ENCODE measurements around the gene PRIMA1. TPM values are rescaled to one million over a fixed set of nuclear protein-coding genes. Genes with fewer than 3 reads are reported as not detected.

PRIMA1 gene
- total and polyA plus RNA-seq, 2 donors (not counting 1 experiment from before 2014, with no cell fraction given): not detected

DNA sequence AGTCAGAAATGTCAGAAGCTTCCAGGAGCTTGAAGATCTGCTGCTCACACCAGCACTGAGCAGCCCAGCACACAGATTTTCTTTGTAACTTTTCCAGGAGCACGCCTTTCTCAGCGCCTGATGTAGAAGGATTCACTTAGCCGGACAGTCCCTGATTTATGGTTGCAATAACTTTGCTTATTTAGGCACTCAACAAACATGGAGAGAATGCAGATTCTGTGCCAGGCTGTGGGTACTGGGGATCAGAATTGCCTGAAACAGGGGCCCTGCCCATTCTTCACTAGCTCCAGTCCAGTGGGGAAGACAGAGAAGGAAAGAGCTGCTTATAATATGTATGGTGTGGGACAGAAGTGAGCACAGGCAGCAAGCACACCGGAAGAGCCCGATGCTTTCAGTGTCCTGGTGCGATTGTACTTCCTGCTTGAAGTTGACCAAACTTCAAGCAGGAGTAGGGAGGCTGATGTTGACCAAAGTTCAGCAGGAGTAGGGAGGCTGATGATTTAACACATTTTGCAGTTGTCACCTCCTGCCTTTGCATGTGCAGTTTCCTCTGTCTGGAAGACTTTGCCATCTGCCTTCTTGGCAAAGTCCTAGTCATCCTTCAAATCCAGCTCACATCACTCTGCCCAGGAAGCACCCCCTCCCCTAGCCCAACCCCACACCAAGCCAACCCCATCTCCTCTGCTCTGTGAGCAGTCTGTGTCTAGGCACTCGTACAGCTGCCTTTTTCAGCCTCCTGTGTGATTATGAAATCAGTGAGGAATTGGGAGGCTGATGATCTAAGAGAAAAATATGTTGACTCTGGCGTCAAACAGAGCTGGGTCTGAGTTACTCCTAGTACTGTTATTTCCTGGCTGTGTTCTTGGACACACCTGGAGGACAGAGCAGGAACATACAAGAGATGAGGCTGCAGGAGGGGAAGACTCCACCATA lies 12.0 kb upstream of the PRIMA1 start:
- H3K27me3 Mint-ChIP-seq: peaks cover 15% of the 10 kb centered on the region
- no peak for TF ChIP-seq EZH2 (IDR thresholded peaks at IDR 0.05; ENCODE audit: borderline replicate concordance, insufficient read depth, low read depth, low read length, poor library complexity, severe bottlenecking)
- TF ChIP-seq, protein P1, sequence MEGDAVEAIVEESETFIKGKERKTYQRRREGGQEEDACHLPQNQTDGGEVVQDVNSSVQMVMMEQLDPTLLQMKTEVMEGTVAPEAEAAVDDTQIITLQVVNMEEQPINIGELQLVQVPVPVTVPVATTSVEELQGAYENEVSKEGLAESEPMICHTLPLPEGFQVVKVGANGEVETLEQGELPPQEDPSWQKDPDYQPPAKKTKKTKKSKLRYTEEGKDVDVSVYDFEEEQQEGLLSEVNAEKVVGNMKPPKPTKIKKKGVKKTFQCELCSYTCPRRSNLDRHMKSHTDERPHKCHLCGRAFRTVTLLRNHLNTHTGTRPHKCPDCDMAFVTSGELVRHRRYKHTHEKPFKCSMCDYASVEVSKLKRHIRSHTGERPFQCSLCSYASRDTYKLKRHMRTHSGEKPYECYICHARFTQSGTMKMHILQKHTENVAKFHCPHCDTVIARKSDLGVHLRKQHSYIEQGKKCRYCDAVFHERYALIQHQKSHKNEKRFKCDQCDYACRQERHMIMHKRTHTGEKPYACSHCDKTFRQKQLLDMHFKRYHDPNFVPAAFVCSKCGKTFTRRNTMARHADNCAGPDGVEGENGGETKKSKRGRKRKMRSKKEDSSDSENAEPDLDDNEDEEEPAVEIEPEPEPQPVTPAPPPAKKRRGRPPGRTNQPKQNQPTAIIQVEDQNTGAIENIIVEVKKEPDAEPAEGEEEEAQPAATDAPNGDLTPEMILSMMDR (IDR thresholded peaks at IDR 0.05): no peak
- H3K4me1 Mint-ChIP-seq: no peaks in the 10 kb centered on the region
- intact Hi-C loops (cut with micrococcal nuclease): no loop called here
- Histone ChIP-seq H3K27ac (ENCODE audit: low read length in 2 of 2) (no peak overlapping the region), H3K36me3 (replicated peaks in 1 of 2; ENCODE audit: control extremely low read depth in 1 of 2, control insufficient read depth in 1 of 2, extremely low read depth in 1 of 2, insufficient read depth in 2 of 2, low read length in 1 of 2) (no peaks in the 10 kb centered on the region), H3K4me2 (replicated peaks; ENCODE audit: low read depth, low read length, poor library complexity, severe bottlenecking) (no peak overlapping the region), H3K9ac (ENCODE audit: low read length) (no peak overlapping the region), H3K27me3 (replicated peaks in 1 of 4; ENCODE audit: control extremely low read depth in 1 of 4, control insufficient read depth in 3 of 4, insufficient read depth in 4 of 4, low read length in 3 of 4) (no peaks in the 10 kb centered on the region), H3K4me1 (ENCODE audit: control insufficient read depth in 2 of 2, insufficient read depth in 2 of 2, low read length in 2 of 2) (no peaks in the 10 kb centered on the region), H3K9me3 (ENCODE audit: control extremely low read depth in 1 of 3, control insufficient read depth in 2 of 3, insufficient read depth in 1 of 3, low read length in 2 of 3) (peaks cover 0 to 3% (median 0%) of the 10 kb centered on the region in 3 donors), H3K79me2 (ENCODE audit: control insufficient read depth, insufficient read depth, low read length) (no peaks in the 10 kb centered on the region), H3K4me3 (ENCODE audit: control extremely low read depth in 1 of 5, extremely low read depth in 1 of 5, insufficient read depth in 1 of 5, low read depth in 2 of 5, low read length in 4 of 5) (no peak overlapping the region), H2AFZ (ENCODE audit: insufficient read depth, low read depth, low read length, poor library complexity, severe bottlenecking) (no peak overlapping the region), H4K20me1 (ENCODE audit: control insufficient read depth, insufficient read depth, low read length, poor library complexity, severe bottlenecking) (no peaks in the 10 kb centered on the region)
- CTCF ChIA-PET: no interaction called here
- H3K27ac Mint-ChIP-seq: no peak overlapping the region
- POLR2A ChIA-PET: no interaction called here
- DNase-seq (no peak), ATAC-seq (ENCODE audit: low read depth) (no peak)
- H3K9me3 Mint-ChIP-seq (ENCODE audit: insufficient read depth): no peaks in the 10 kb centered on the region
- no peak overlapping the region for H3K4me3 Mint-ChIP-seq
- WGBS (ENCODE audit: insufficient coverage): 89% methylated on average over 4 of the region's 8 CpGs

DNA sequence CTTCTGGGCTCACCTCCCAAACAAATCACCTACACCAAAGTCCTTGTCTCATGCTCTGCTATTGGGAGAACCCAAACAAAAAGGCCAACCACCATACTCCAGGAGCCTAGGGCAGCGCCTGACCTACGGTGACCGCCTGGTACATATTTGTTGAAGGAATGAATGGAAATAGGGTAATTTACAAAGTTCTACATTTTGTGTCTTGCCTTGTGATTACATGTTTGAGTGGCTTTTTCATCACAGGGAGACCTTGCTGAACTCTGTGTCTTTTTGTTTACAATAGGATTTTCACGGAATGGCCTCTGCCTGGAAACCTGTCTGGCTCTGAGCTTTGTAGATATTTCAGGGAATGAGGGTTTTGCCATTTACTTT lies 11.3 kb upstream of the PRIMA1 start:
- intact Hi-C loops (cut with micrococcal nuclease): no loop called here
- no peak for DNase-seq
- Mint-ChIP-seq H3K4me1 (no peaks in the 10 kb centered on the region), H3K9me3 (ENCODE audit: insufficient read depth) (no peaks in the 10 kb centered on the region), H3K27ac (no peak overlapping the region), H3K27me3 (peaks cover 15% of the 10 kb centered on the region), H3K4me3 (no peak overlapping the region)
- Histone ChIP-seq H3K9ac (ENCODE audit: low read length) (no peak overlapping the region), H3K9me3 (ENCODE audit: control extremely low read depth in 1 of 3, control insufficient read depth in 2 of 3, insufficient read depth in 1 of 3, low read length in 2 of 3) (peaks cover 0 to 3% (median 0%) of the 10 kb centered on the region in 3 donors), H3K27ac (ENCODE audit: low read length in 2 of 2) (no peak overlapping the region), H3K27me3 (replicated peaks in 1 of 4; ENCODE audit: control extremely low read depth in 1 of 4, control insufficient read depth in 3 of 4, insufficient read depth in 4 of 4, low read length in 3 of 4) (no peaks in the 10 kb centered on the region), H3K4me1 (ENCODE audit: control insufficient read depth in 2 of 2, insufficient read depth in 2 of 2, low read length in 2 of 2) (no peaks in the 10 kb centered on the region), H2AFZ (ENCODE audit: insufficient read depth, low read depth, low read length, poor library complexity, severe bottlenecking) (no peak overlapping the region), H3K79me2 (ENCODE audit: control insufficient read depth, insufficient read depth, low read length) (no peaks in the 10 kb centered on the region), H3K4me3 (ENCODE audit: control extremely low read depth in 1 of 5, extremely low read depth in 1 of 5, insufficient read depth in 1 of 5, low read depth in 2 of 5, low read length in 4 of 5) (no peak overlapping the region), H4K20me1 (ENCODE audit: control insufficient read depth, insufficient read depth, low read length, poor library complexity, severe bottlenecking) (no peaks in the 10 kb centered on the region), H3K36me3 (replicated peaks in 1 of 2; ENCODE audit: control extremely low read depth in 1 of 2, control insufficient read depth in 1 of 2, extremely low read depth in 1 of 2, insufficient read depth in 2 of 2, low read length in 1 of 2) (no peaks in the 10 kb centered on the region), H3K4me2 (replicated peaks; ENCODE audit: low read depth, low read length, poor library complexity, severe bottlenecking) (no peak overlapping the region)
- 73% methylated on average over 2 of the region's 4 CpGs for WGBS (ENCODE audit: insufficient coverage)
- ChIA-PET POLR2A (no interaction called here), CTCF (no interaction called here)
- TF ChIP-seq EZH2 (IDR thresholded peaks at IDR 0.05; ENCODE audit: borderline replicate concordance, insufficient read depth, low read depth, low read length, poor library complexity, severe bottlenecking): no peak
- TF ChIP-seq, protein P1 (IDR thresholded peaks at IDR 0.05): no peak
- no peak for ATAC-seq (ENCODE audit: low read depth)
